ENCODE data around the gene LTB4R2.

Gene LTB4R2

GRCh38 chr14:24277606-24278321, 32.2 kb upstream of the LTB4R2 start:
- peak; percentile 79 for DNase-seq

GRCh38 chr14:24278424-24278823, 31.5 kb upstream of the LTB4R2 start:
- DNase-seq = no peak

- DNase-seq = peak; percentile 41
These were observed 30.4 kb upstream of the LTB4R2 start for GRCh38 chr14:24279301-24280186.

- DNase-seq = no peak
These were observed 29.0 kb upstream of the LTB4R2 start for GRCh38 chr14:24280797-24281460.

GRCh38 chr14:24281636-24282035, 28.3 kb upstream of the LTB4R2 start:
- DNase-seq = no peak

GRCh38 chr14:24282736-24283135, 27.2 kb upstream of the LTB4R2 start:
- DNase-seq = no peak

- no peak for DNase-seq
These were observed 26.0 kb upstream of the LTB4R2 start for GRCh38 chr14:24283796-24284460.

DNA sequence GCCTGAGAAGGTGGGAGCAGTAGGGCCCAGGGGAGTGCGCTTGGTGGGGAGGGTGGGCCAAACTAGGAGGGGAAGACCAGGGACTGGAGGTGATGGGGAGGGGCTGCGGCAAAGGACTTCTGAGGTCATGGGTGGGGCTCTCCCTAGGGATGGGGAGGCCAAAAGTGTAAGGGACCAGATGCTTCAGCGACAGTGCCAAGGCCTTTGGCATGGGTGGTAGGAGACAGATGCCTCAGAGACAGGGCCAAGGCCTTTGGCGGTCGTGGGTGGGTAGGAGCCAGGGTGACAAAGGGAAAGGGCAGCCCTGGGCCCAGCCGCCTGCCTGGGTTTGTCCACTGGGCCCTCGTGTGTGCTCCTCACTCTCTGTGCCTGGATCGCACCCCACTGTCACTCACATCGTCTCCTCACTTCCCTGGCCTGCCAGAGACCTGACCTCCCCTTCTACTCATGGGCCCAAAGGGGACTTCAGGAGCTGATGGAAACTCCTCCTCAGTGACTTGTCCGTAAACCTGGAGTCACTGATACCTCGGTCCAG, 25.4 kb upstream of the LTB4R2 start:
- no peak for DNase-seq

DNA sequence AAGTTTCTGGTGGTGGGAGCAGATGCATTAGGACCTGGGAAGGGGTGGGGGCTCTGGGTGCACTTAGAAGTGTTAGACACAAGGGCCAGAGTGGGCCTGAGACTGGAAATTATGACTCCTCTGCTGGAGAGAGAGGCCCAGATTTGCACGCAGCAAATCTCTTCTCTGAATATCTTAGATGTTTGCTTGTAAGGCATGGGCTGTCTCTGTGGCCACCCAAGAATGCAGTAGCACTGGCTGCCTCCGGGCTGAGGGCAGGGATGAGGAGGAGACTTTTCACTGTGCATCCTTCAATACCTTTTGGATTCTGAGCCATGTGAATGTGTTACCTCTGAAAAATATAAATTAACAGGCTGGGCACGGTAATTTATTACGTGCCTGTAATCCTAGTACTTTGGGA, 24.6 kb upstream of the LTB4R2 start:
- DNase-seq = no peak

DNA sequence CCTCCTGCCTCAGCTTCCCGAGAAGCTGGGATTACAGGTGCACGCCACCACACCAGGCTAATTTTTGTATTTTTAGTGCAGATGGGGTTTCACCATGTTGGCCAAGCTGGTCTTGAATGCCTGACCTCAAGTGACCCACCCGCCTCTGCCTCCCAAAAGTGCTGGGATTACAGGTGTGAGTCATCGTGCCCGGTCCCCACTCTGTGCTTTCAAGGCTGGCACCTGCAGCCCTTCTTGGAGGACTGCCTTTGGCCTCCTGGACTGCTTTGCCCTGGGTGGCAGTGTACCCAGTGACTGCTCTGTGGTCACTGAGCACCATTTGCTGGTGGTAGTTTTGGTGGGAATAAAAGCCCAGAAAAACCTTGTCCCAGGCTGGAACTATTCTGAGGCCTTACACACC, 22.9 kb upstream of the LTB4R2 start:
- DNase-seq = no peak

GRCh38 chr14:24289649-24290280, 20.2 kb upstream of the LTB4R2 start:
- no peak for DNase-seq

- no peak for DNase-seq
These were observed 19.2 kb upstream of the LTB4R2 start for GRCh38 chr14:24290746-24291145.

DNA sequence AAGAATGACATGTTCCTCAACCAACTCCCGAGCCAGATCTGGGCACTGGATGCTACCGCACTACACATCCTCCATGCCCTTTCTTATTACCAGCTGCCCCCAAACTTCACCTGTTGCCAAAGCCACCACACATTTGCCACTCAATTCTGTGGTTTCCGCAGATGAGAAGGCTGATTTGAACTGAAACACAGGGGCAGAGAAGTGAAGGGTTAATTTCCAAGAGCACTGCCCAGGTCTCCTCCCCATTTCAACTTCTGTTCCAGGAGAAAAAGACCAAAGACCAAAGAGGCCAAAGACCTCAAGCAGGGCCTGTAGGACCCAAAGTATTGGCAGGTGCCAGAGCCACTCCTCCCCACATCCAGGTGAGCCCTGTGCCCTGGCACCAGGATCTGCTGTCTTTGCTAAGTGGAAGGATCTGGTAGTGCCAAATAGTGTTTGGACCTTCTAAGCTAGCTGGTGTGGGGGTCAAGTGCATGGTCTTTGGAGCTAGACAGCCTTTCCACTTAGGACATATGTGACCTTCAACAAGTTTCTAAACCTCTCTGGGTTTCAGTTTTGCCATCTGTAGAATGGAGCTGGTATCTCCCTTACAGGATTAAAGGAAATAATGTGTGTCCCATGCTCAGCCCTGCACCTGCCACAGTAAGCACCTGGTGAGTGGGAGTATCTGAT, 18.4 kb upstream of the LTB4R2 start:
- DNase-seq = no peak

DNA sequence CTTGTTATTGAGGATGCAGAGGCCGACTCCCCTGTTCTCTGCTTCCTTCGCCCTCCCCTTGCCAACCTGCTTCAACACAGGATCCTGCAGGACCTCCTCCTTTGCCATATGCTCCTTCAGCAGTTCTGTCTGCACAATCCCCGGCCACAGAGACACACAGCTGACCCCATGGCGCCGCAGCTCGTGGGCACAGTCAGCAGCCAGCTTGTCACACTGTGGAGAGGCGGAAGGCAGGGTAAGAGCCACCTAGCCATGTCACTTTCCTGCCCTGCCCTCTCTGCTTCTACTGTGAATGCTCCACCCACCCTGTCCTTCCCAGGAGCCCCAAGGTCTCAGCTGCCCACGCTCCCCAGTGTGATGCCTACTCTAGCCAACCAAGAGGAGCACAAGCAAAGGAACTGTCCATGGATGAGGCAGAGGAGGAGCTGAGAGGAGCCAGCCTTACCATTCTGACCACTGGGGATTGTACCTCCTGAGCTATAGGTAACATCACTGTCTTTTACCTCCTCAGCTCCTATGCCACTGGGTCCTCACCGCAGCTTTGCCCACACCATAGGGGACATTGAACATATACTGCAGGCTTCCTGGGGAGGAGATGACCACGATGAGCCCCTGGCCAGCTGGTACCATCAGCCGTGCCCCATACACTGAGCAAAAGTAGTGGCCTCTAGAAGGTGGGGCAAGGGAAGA, 17.7 kb upstream of the LTB4R2 start:
- no peak for DNase-seq

DNA sequence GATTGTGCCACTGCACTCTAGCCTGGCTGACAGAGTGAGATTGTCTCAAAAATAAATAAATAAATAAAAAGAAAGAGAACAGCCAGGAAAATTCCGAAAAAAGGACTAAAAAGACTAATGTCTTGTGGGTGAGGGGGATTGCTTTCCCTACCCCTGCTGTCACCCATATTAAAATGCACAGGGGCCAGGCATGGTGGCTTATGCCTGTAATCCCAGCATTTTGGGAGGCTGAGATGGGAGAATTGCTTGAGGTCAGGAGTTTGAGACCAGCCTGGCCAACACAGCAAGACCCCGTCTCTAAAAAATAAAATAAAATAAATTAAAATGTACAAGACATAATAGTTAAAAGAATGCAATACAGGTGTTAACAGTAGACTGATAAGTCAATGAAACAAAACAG, 16.4 kb upstream of the LTB4R2 start:
- DNase-seq = no peak

GRCh38 chr14:24296341-24297157, 13.4 kb upstream of the LTB4R2 start:
- peak; percentile 60 for DNase-seq

GRCh38 chr14:24297190-24297964, 12.6 kb upstream of the LTB4R2 start:
- peak; percentile 12 for DNase-seq

- DNase-seq = no peak
These were observed 11.1 kb upstream of the LTB4R2 start for GRCh38 chr14:24298892-24299254.
